Heart right ventricle (tissue), 16 donors: ENCODE data around the gene CEP128. TPM values are rescaled to one million over a fixed set of nuclear protein-coding genes. Genes with fewer than 3 reads are reported as not detected.

Source experiments
- ATAC-seq, 8 donors: fragments of 200-7000 bp; cut with Tn5 transposase; one replicate each; pipeline ENCODE4 v1.9.1; 2020; ENCODE audit warnings: mild to moderate bottlenecking in 8 of 8, moderate library complexity in 8 of 8, moderate number of reproducible peaks in 1 of 8
- DNase-seq, 2 donors: peaks; one replicate each; pipeline ENCODE4 v3.0.0-alpha.2; 2020
- H3K27ac ChIP-seq, 10 donors: fragments of 200-600 bp; sonication (generic) in 2 of 10; one replicate each; pipeline versions ENCODE4 v1.5.0 to v1.8.0; 2020 to 2022; ENCODE audit warnings: mild to moderate bottlenecking in 3 of 10
- H3K27me3 ChIP-seq, 7 donors: fragments of 200-600 bp; one replicate each; pipeline ENCODE4 v1.8.0; 2021 to 2022; ENCODE audit warnings: mild to moderate bottlenecking in 2 of 7
- H3K36me3 ChIP-seq, 9 donors: fragments of 200-600 bp; sonication (generic) in 1 of 9; one replicate each; pipeline versions ENCODE4 v1.5.0 to v1.8.0; 2020 to 2022; ENCODE audit warnings: mild to moderate bottlenecking in 2 of 9
- H3K4me1 ChIP-seq, 9 donors: fragments of 200-600 bp; sonication (generic) in 1 of 9; one replicate each; pipeline versions ENCODE4 v1.5.0 to v1.8.0; 2020 to 2022; ENCODE audit warnings: mild to moderate bottlenecking in 4 of 9
- H3K4me3 ChIP-seq, 10 donors: fragments of 200-600 bp; sonication (generic) in 2 of 10; one replicate each; pipeline versions ENCODE4 v1.5.0 to v1.8.0; 2020 to 2022; ENCODE audit warnings: mild to moderate bottlenecking in 7 of 10, moderate library complexity in 2 of 10
- H3K9me3 ChIP-seq, 11 donors: fragments of 200-600 bp in 10 of 11; sonication (generic) in 2 of 11; one replicate each; pipeline versions ENCODE4 v1.5.0 to v1.8.0; 2013 to 2022; ENCODE audit warnings: mild to moderate bottlenecking in 2 of 11, control low read depth in 1 of 11, moderate library complexity in 1 of 11
- CTCF ChIP-seq, 9 donors: fragments of 200-600 bp; sonication (generic) in 2 of 9; IDR thresholded peaks; one replicate each; pipeline versions ENCODE4 v1.5.0 to v1.8.0; 2021 to 2022; ENCODE audit warnings: antibody characterized with exemption in 9 of 9, mild to moderate bottlenecking in 5 of 9, moderate library complexity in 1 of 9
- WGBS, 2 donors: extraction: QIAGEN DNeasy Blood & Tissue Kit; methylation state at CpG; one replicate each; pipeline ENCODE4 v1.1.7; 2013; ENCODE audit warnings: inconsistent platforms in 1 of 2; 5-methylcytosine and 5-hydroxymethylcytosine counted together
- intact Hi-C, 10 donors: fragments of 100-400 bp; cut with DNase I; formaldehyde crosslinking; loops; one replicate each; pipeline versions ENCODE4 v1.11.1 to v1.14.2; 2022
- polyA plus RNA-seq, 2 donors: library from polyadenylated mRNA; stranded (reverse); fragments of 200-250 nt; gene quantifications; one replicate each; pipeline ENCODE4 v1.2.3, GENCODE V29; 2013
- total RNA-seq, 10 donors: library from RNA; stranded (reverse); fragmentation: NEBNext Ultra II Directional in 3 of 10; extraction: Animal tissue kit (Norgen Biotek cat#: 25700) in 3 of 10; gene quantifications; one replicate each; pipeline versions ENCODE4 v1.2.1 to v1.2.4, GENCODE V29; 2021 to 2023
- donor health status: Arrhythmogenic right ventricular cardiomyopathy.
- donor health status: ischemic (EF 13 %, LVEDD 7.1; RV severe dilation, severe dysfunction).
- donor health status: healthy with polysubstance abuse.
- donor health status: DM: no; HTN: yes; CAD: no.
- donor health status: DM: no; HTN: no; CAD: no.
- donor health status: ischemic (EF 25% LVEDD 6.9; RV normal size, moderate dysfunction).
- donor health status: ischemic (EF 25% LVEDD 5.7; RV mildly dilated, moderate dysfunction).
- donor health status: healthy.
- donor health status: DM: yes; HTN: yes; CAD: no.
- donor health status: Ischemic cardiomyopathy.
- donor health status: ischemic (EF 35%, LVEDD 5.7; RV mildly dilated, moderate dysfunction).
- donor health status: nonischemic (EF 11% LVEDD 7.7; RV severe dilation, severe dysfunction).
- donor health status: DM: yes; HTN: yes; CAD: no.
- donor health status: PGD.
- donor health status: ischemic (EF 29% LVEDD 5.4; RV normal size, mild dysfunction).
- donor health status: nonischemic (EF 23%, LVEDD 6.1; RV moderate dilation, normal function).

CEP128 gene
- total and polyA plus RNA-seq, 12 donors = 0.93 to 4.9 (median 3.3) TPM

- Histone ChIP-seq H3K27ac (no peak overlapping the region), H3K9me3 (peaks cover 0 to 23% (median 3%) of the 10 kb centered on the region in 11 donors), H3K36me3 (no peaks in the 10 kb centered on the region), H3K4me1 (peaks cover 0 to 10% (median 0%) of the 10 kb centered on the region in 9 donors), H3K27me3 (no peaks in the 10 kb centered on the region), H3K4me3 (no peak overlapping the region)
- DNase-seq (no peak), ATAC-seq (peak in 1 of 8 donors; percentile 46)
- TF ChIP-seq CTCF (IDR thresholded peaks at IDR 0.05) = peak in 7 of 9 donors; percentile 15 to 49 (median 34)
- WGBS, 2 donors = 64 to 70% methylated on average over 3 of the region's 3 CpGs
- intact Hi-C loops = loop anchor here in 2 of 10 donors (5.0 to 10.0 kb wide), 3 partner anchors 282 to 532 kb away; no protein-coding TSS in a partner anchor
Measured at GRCh38 chr14:80587096-80587724, 354.3 kb downstream of the CEP128 start.

- Histone ChIP-seq H3K4me1 (peaks cover 0 to 10% (median 0%) of the 10 kb centered on the region in 9 donors), H3K4me3 (no peak overlapping the region), H3K27me3 (no peaks in the 10 kb centered on the region), H3K36me3 (no peaks in the 10 kb centered on the region), H3K27ac (no peak overlapping the region), H3K9me3 (peaks cover 0 to 14% (median 0%) of the 10 kb centered on the region in 11 donors)
- 79 to 86% methylated on average over 1 of the region's 1 CpG for WGBS, 2 donors
- no peak for DNase-seq
- intact Hi-C loops = loop anchor here in 2 of 10 donors (5.0 to 10.0 kb wide), 3 partner anchors 281 to 531 kb away; no protein-coding TSS in a partner anchor
- ATAC-seq = no peak
- TF ChIP-seq CTCF (IDR thresholded peaks at IDR 0.05) = no peak
Measured at GRCh38 chr14:80586131-80586530, 355.4 kb downstream of the CEP128 start.

GRCh38 chr14:80585506-80585835 is 356.1 kb downstream of the CEP128 start:
- Histone ChIP-seq H3K27ac (no peak overlapping the region), H3K4me3 (no peak overlapping the region), H3K27me3 (no peaks in the 10 kb centered on the region), H3K36me3 (no peaks in the 10 kb centered on the region), H3K9me3 (peaks cover 0 to 7% (median 0%) of the 10 kb centered on the region in 11 donors), H3K4me1 (peaks cover 0 to 10% (median 0%) of the 10 kb centered on the region in 9 donors)
- 87 to 93% methylated on average over 1 of the region's 1 CpG for WGBS, 2 donors
- ATAC-seq = no peak
- no peak for DNase-seq
- intact Hi-C loops = loop anchor here in 2 of 10 donors (5.0 to 10.0 kb wide), 3 partner anchors 281 to 531 kb away; no protein-coding TSS in a partner anchor
- no peak for TF ChIP-seq CTCF (IDR thresholded peaks at IDR 0.05)

- H3K4me1 ChIP-seq = peaks cover 0 to 10% (median 0%) of the 10 kb centered on the region in 9 donors
- DNase-seq (no peak), ATAC-seq (no peak)
- WGBS, 2 donors = 42 to 48% methylated on average over 2 of the region's 2 CpGs
- no peak overlapping the region for H3K27ac ChIP-seq
- no peaks in the 10 kb centered on the region for H3K27me3 ChIP-seq
- no peaks in the 10 kb centered on the region for H3K36me3 ChIP-seq
- H3K4me3 ChIP-seq = no peak overlapping the region
- intact Hi-C loops = loop anchor here in 2 of 10 donors (5.0 to 10.0 kb wide), 3 partner anchors 280 to 530 kb away; no protein-coding TSS in a partner anchor
- peaks cover 0 to 2% (median 0%) of the 10 kb centered on the region in 11 donors for H3K9me3 ChIP-seq
- no peak for TF ChIP-seq CTCF (IDR thresholded peaks at IDR 0.05)
Measured at GRCh38 chr14:80584744-80585505, 356.6 kb downstream of the CEP128 start.
